Head of caudate nucleus (tissue), 42 donors: ENCODE measurements around the gene CNIH2.
"Not testable (repeated sequence)": the region's sequence is repeated elsewhere in the genome, so short reads cannot be mapped to it uniquely, and the experiment has no call there.

Experiments used
- DNase-seq, 42 donors: peaks; one replicate each; pipeline versions ENCODE4 v3.0.0 to v3.0.0-alpha.2; 2020 to 2021; ENCODE audit warnings: mixed read lengths in 7 of 42
- intact Hi-C: fragments of 100-400 bp; cut with DNase I; formaldehyde crosslinking; loops from one replicate; pipeline ENCODE4 v1.15.0; 2022

The CNIH2 gene

DNA sequence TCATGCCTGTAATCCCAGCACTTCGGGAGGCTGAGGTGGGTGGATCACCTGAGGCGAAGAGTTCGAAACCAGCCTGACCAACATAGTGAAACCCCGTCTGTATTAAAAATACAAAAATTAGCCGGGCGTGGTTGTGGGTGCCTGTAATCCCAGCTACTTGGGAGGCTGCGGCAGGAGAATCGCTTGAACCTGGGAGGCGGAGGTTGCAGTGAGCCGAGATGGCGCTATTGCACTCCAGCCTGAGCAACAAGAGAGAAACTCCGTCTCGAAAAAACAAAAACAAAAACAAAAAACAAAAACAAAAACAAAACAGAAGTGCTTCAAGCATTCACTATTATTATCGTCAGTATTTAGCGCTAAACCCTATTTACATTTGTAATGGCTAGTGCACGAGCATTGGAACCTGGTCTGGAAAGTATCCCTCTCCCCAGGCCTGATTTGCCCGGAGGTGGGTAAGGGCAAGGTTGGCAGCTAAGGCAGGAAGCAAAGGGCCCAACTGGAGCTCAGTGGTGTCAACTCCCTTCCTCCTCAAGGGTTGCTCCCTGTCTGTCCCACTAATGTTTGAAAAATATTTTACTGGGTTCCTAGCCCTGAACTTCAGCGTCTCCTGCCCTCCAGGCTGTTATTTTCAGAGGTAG, 32.9 kb downstream of the CNIH2 start:
- DNase-seq: peak in 1 of 42 donors; percentile 2
- intact Hi-C loops: not testable (repeated sequence)

- intact Hi-C loops: no loop called here
- DNase-seq: no peak
Measured at GRCh38 chr11:66311470-66311964, 33.5 kb downstream of the CNIH2 start.

DNA sequence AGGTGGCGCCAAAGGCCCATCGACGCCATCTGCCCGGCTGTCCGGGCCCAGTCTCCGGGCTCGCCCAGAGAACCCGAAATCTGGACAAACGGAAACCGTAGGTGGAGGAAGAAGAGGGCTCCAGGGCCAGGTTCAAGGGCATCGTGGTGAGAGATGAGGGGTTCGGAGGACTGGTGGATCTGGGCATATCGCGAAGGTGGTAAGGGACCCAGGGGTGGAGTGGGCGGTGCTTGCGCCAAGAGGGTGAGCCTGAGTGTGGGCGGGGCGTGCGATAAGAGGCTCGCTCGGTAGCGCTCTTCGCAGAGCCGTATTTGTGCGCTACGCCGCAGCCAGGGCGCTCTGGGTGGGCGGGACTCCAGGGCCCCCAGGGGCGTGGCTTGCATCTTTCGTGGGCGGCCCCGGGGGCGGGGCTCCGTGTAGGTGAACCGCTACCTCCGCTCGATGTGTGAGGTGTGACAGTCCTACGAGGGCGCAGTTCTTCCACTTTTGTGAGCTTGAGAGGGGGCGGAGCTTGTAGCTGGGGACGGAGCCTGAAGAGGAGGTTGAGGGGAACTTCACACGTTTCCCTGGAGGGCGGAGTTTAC, 34.1 kb downstream of the CNIH2 start:
- intact Hi-C loops: no loop called here
- peak; percentile 65 to 95 (median 85) for DNase-seq

DNA sequence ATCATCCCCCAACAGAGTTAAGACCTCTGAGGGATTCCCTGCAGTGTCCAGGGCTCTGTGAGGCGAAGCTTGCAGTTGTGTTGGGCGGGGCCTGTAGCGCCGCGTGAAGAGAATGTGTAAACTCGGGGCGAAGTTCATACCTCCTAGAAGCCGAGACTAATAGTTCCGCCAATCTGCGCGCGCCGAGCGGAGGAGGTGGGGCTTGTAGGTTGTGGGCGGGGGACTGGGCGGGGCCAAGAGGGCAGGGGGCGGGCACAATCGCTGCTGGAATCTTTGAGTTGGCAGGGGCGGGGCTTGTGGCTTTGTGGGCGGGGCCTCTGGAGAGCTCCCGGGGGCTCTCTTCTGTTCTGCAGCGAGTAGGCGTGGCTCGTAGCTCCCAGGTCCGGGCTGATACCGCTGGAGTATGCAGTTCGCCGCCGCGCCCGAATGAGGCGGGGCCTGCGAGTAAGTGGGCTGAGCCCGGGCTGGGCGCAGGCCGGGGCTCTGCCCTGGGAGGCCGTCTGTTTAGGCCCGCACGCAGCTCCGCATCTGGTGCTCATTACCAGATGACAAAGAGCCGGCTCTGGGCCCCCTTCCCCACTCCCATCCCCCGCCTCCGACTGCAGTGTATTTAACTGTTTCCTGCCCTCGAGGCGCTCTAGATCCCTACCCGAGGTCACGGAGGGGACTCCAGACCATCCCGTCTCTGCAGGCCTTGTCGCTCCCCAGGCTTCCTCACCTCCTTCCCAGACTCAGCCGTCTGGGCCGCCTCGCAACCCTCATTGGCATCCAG, 34.8 kb downstream of the CNIH2 start:
- intact Hi-C loops: no loop called here
- DNase-seq: peak; percentile 92 to 98 (median 96)

- intact Hi-C loops: no loop called here
- DNase-seq: peak in 1 of 42 donors; percentile 3
Measured at GRCh38 chr11:66313321-66314185, 35.6 kb downstream of the CNIH2 start.

DNA sequence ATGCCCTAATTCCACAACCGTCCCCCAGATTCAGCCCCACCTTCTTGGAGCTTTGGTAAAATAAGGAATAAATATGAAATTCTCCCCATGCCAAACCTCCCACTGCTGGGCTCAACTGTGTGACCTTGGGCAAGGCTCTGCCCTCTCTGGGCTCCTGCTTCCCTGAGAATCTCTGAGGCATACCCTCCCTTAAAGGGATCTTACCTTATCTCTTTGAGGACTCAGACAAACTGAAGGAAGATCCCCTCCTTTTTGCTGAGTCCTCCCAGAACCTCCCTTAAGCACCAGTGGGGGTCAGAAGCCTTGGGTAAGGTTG, 36.2 kb downstream of the CNIH2 start:
- intact Hi-C loops: no loop called here
- no peak for DNase-seq

DNA sequence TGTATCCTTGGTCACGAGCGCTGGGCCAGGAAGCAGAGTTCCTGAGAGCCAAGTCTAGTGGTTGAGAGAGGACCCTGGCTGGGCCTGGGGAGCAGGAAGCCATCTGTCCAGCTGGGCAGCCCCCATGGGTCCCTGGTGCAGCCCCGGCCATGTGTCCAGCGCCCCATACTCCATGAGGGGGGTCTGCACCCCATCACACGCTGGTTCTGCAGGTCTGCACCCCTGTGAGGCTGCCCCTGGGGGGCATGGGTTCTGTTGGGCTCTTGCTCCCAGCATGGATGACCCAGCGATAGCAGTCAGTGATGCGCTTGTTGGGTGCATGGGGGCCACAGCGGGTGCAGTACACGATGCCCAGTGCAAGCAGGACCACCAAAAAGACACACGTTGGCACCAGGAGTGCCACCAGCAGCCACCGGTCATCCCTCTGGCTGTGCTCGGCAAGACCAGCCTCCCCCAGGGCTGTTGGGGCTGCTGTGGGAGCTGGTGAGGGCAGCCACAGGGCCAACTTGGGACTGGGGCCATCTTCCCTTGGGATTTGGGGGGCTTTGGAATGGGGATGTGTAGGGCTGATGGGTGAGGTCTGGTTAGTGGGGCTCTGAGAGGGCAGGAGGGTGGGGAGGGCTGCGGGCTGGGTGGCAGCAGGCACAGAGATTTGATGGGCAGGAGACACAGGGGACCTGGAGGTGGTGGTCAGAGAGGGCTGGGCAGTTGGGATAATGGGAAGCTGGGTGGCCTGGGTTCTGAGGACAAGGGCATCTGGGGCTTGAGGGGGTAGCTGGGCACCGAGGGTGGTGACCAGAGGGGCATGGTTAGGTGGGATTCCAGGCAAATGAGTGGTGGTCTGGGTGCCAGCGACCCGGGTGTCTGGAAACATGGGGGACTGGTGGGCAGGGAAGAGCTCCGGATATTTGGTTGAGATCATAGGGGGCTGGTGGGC, 36.9 kb downstream of the CNIH2 start:
- DNase-seq: peak in 1 of 42 donors; percentile 3
- intact Hi-C loops: no loop called here

DNA sequence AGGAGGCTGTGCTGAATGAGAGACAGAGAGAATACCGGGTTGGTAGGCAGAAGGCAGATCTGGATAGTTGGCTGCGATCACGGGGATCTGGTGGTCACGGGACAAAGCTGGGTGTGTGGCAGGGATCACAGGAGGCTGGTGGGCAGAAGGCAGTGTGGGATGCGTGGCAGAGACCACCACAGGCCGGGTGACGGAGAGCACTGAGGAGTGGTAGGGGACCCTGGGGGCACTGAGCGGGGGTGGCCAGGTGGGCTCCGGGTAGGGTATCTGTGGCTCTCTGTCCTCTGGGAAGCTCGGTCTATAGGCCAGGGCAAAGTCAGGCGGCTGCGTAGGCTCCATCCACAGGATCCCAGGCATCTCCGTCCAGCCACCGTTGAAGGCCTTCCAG, 37.5 kb downstream of the CNIH2 start:
- DNase-seq: no peak
- intact Hi-C loops: no loop called here

DNA sequence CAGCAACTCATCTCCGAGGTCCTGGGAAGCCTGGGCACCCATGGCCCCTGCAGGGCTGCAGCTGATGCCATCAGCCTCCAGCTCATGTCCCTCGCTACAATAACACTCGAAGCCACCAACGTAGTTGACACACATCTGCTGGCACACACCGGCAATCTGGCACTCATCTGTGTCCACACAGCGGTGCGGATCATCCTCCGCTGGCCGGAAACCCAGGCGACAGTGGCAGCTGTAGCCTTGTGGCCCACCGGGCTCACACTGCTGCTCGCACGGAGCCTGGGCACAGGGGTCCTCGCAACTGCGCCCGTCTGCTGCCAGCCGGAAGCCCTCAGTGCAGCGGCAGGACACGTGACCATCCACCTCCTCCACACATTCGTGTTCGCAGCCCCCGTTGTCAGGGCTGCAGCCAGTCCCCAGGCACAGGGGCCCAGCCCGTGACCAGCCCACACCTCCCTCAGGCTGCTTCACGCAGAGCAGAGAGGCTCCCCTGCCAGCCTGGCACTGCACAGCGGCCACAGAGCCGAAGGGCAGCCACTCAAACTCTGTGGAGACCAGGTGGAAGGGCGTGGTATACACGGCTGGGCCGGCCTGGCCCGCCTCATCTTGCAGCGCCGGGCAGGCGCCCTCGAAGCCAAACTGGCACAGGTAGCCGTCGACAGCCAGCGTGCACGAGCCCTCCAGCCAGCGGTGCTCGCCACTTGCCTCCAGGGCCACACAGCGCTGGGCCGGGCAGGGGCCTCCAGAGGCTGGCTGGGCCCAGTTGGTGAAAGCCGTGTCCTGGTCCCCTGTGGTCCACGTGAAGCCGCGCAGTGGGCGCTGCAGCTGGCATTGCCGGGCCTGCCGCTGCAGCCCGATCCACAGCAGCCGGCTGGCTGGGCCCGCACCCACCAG, 38.2 kb downstream of the CNIH2 start:
- DNase-seq: no peak
- intact Hi-C loops: no loop called here

- intact Hi-C loops: no loop called here
- peak in 2 of 42 donors; percentile 28 to 45 for DNase-seq
Measured at GRCh38 chr11:66316849-66317251, 38.9 kb downstream of the CNIH2 start, which contains the start of gene CD248. CD248 (minus strand) TSS chr11:66317044; CDS start chr11:66317027, 17 bp downstream.

DNA sequence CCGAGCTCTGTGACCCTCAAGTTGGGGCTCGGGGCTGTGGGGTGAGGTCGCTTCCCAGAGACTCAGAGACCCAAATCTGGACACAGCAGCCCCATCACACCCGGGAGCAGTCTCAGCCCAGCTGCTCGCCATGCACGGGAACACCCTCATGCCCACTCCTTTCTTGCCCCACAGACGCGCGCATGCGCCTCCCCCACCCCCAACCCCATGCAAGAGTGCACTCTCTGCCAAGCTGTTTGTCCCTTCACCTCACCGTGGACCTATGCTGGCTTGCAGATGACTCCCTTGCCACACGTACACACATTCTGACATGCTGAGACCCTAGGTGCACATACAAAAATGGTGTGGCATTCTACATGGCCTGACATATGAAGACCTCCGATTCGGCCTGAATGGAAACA, 39.3 kb downstream of the CNIH2 start:
- intact Hi-C loops: no loop called here
- DNase-seq: no peak

DNA sequence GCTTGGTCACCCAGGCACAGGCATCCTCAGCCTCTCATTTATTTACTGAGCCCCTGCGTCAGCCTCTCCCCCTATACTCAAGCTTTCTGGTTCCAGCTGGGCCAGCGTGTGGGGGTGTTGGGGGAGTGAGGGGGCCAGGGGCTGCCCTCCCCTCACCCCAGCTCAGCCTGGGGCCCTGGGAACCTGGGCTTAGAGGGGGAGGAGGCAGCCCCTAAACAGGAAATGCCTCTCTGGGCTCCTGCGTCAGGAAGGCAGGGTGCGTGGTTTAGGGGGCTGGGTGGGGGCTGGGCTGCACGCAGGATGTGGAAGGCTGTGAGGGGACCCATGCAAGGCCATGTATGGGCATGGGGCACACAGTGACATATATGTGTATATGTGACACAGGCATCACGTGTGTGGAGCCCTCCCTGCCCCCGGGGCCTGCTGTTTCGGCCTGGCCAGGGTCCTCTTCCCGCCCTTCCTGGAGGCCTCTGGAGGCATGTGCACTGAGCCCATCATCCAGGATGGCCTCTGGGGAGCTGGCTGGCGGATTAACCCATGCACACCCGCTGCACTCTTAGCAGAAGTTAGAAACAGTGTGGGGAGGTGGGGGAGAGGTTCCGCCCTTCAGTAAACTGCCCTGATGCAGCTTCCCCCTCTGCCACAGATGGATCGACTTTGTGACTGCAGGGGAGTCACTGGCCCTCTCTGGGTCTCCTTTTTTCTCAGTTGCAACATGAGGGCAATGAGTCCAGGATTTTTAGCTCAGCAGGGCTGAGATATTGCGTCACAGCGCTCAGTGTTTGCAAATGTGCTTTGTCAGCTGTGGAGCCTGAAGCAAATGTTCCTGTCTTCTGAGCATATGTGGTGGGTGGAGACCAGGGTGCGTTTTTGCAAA, 40.0 kb downstream of the CNIH2 start:
- intact Hi-C loops: no loop called here
- peak in 21 of 42 donors; percentile 23 to 74 (median 49) for DNase-seq

DNA sequence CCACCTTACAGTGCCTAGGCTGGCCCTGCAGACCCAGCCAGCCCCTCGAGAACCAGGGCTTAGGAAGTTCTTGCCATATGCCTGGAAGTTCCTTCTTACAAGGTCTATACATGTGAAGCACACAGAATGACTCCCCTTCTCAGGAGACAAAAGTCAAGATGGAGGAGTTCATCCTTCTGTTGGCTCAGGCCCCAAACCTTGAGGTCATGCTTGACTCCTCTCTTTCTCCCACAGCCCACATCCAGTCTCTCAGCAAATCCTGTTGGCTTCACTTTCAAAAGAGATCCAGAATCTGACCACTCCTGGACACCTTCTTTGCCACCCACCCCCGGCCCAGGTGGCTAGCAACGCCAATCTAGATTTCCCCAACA, 40.6 kb downstream of the CNIH2 start:
- no peak for DNase-seq
- intact Hi-C loops: no loop called here

DNA sequence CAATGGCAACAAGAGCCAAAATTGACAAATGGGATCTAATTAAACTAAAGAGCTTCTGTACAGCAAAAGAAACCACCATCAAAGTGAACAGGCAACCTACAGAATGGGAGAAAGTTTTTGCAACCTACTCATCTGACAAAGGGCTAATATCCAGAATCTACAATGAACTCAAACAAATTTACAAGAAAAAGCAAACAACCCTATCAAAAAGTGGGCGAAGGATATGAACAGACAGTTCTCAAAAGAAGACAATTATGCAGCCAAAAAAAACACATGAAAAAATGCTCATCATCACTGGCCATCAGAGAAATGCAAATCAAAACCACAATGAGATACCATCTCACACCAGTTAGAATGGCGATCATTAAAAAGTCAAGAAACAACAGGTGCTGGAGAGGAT, 42.3 kb downstream of the CNIH2 start:
- DNase-seq, intact Hi-C loops: not testable (repeated sequence)

DNA sequence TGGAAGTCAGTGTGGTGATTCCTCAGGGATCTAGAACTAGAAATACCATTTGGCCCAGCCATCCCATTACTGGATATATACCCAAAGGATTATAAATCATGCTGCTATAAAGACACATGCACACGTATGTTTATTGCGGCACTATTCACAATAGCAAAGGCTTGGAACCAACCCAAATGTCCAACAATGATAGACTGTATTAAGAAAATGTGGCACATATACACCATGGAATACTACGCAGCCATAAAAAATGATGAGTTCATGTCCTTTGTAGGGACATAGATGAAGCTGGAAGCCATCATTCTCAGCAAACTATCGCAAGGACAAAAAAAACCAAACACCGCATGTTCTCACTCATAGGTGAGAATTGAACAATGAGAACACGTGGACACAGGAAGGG, 42.8 kb downstream of the CNIH2 start:
- DNase-seq, intact Hi-C loops: not testable (repeated sequence)

DNA sequence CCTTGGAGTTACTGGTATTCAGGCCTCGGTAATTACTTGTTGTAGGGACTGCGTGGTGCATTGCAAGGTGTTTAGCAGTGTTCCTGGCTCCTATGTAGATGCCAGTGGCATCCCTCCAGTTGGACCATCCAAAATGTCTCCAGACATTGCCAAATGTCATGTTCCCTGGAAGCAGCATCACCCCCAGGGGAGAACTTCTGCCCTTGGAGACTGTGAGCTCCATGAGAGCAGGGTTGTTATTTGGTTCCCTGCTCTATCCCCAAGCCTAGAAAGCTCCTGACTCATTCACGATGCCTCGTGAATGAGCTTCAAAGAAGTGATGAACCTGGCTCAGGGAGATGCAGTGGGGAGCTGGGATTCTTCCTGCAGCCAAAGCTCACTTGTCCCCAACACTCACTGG, 43.6 kb downstream of the CNIH2 start:
- DNase-seq: no peak
- intact Hi-C loops: no loop called here
